D341Med (cell line): ENCODE measurements around the gene FAM156A.
"Not testable (repeated sequence)": the region's sequence is repeated elsewhere in the genome, so short reads cannot be mapped to it uniquely, and the experiment has no call there.

Source experiments
- DNase-seq: peaks from one replicate; pipeline ENCODE4 v3.0.0; 2012; ENCODE audit warnings: low spot score

FAM156A gene

GRCh38 chrX:52958113-52958959 lies at the start of gene FAM156A:
TSS of gene FAM156A (minus strand) at chrX:52958518. CDS start at chrX:52948588, 9,930 bp downstream.
- DNase-seq = not testable (repeated sequence)

GRCh38 chrX:53005327-53005726 lies 47.0 kb upstream of the FAM156A start:
- no peak for DNase-seq

- no peak for DNase-seq
These were observed 46.5 kb upstream of the FAM156A start for GRCh38 chrX:53004811-53005210.

- DNase-seq = no peak
These were observed 45.7 kb upstream of the FAM156A start for GRCh38 chrX:53004038-53004437.

- no peak for DNase-seq
These were observed 44.8 kb upstream of the FAM156A start for GRCh38 chrX:53003111-53003510.

GRCh38 chrX:53001958-53002357 lies 43.6 kb upstream of the FAM156A start:
- DNase-seq = no peak

GRCh38 chrX:53000447-53001135 lies 42.3 kb upstream of the FAM156A start:
- DNase-seq = no peak

GRCh38 chrX:52995987-52996331 lies 37.6 kb upstream of the FAM156A start:
- no peak for DNase-seq

GRCh38 chrX:52995135-52995986 lies 37.0 kb upstream of the FAM156A start:
- DNase-seq = peak; percentile 91

GRCh38 chrX:52990848-52991247 lies 32.5 kb upstream of the FAM156A start:
- DNase-seq = no peak

GRCh38 chrX:52990011-52990631 lies 31.8 kb upstream of the FAM156A start:
- DNase-seq = peak; percentile 60

GRCh38 chrX:52988985-52989917 lies 30.9 kb upstream of the FAM156A start:
- DNase-seq = no peak

- no peak for DNase-seq
These were observed 25.1 kb upstream of the FAM156A start for GRCh38 chrX:52983321-52984000.

- DNase-seq = no peak
These were observed 21.7 kb upstream of the FAM156A start for GRCh38 chrX:52979993-52980392.

- DNase-seq = no peak
These were observed 21.2 kb upstream of the FAM156A start for GRCh38 chrX:52979568-52979967.

GRCh38 chrX:52977953-52978352 lies 19.6 kb upstream of the FAM156A start:
- DNase-seq = no peak

GRCh38 chrX:52975576-52975975 lies 17.3 kb upstream of the FAM156A start:
- DNase-seq = not testable (repeated sequence)

- DNase-seq = not testable (repeated sequence)
These were observed 16.1 kb upstream of the FAM156A start for GRCh38 chrX:52974336-52974992.

GRCh38 chrX:52967922-52968321 lies 9.6 kb upstream of the FAM156A start:
- DNase-seq = not testable (repeated sequence)
